HL-60 (cell line): Measurements from ENCODE around the gene RNF166.

ENCODE experiments used
- DNase-seq, 2 experiments: peaks; one replicate each; pipeline ENCODE4 v3.0.0-alpha.2; 2010 to 2020; ENCODE audit warnings: low read depth in 1 of 2, low spot score in 1 of 2
- H3K27ac ChIP-seq: fragments of 250-450 bp; sonication (Bioruptor Pico); replicated peaks from 2 replicates; pipeline ENCODE4 v1.5.1; 2020; ENCODE audit warnings: mild to moderate bottlenecking, moderate library complexity
- H3K27me3 ChIP-seq: fragments of 250-450 bp; sonication (Bioruptor Pico); 2 replicates; pipeline ENCODE4 v1.5.1; 2021; ENCODE audit warnings: mild to moderate bottlenecking, moderate library complexity; ENCODE audit not compliant: insufficient read depth, poor library complexity, severe bottlenecking
- H3K4me3 ChIP-seq: replicated peaks from 2 replicates; pipeline ENCODE4 v1.5.1; 2011; ENCODE audit warnings: mild to moderate bottlenecking, control low read depth, low read length; ENCODE audit not compliant: insufficient read depth
- GABPA ChIP-seq: IDR thresholded peaks from 2 replicates; pipeline ENCODE4 v1.6.1; 2012; ENCODE audit warnings: low read depth
- POLR2AphosphoS5 ChIP-seq: IDR thresholded peaks from 2 replicates; pipeline ENCODE4 v1.6.1; 2012; ENCODE audit warnings: low read depth
- SPI1 ChIP-seq: IDR thresholded peaks from 2 replicates; pipeline ENCODE4 v1.6.1; 2012; ENCODE audit warnings: low read depth, mild to moderate bottlenecking, borderline replicate concordance
- TF ChIP-seq, protein P1 (sequence below): IDR thresholded peaks from one replicate; pipeline ENCODE4 v1.5.1; 2011; ENCODE audit warnings: low read length, control low read depth, inconsistent platforms; ENCODE audit not compliant: insufficient read depth
- TF ChIP-seq, protein P2 (sequence below): IDR thresholded peaks from 2 replicates; pipeline ENCODE4 v1.6.1; 2012; ENCODE audit warnings: low read depth; ENCODE audit not compliant: insufficient replicate concordance

The RNF166 gene

DNA sequence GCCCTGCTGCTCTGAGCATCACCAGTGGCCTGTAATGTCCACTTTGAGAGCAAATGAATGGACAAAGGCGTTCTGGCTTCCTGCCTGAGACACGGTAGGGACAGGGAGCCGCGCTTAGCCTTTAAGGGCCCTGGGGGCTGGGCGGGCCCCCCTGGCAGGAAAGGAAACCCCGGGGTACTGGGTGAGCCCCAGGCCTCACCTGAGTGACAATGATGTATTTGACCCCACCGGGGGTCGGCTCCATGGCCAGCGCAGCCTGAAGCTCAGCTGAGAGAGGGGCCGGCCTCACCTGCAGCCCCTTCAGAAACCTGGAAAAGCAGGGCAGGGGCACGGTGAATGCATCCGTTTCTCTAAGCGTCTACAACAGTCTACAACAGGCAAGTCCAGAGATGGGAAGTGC is 53.1 kb downstream of the RNF166 start:
- no peak overlapping the region for H3K4me3 ChIP-seq
- H3K27me3 ChIP-seq = no peaks in the 10 kb centered on the region
- no peak for DNase-seq
- TF ChIP-seq POLR2AphosphoS5 = no peak
- TF ChIP-seq, protein P1, sequence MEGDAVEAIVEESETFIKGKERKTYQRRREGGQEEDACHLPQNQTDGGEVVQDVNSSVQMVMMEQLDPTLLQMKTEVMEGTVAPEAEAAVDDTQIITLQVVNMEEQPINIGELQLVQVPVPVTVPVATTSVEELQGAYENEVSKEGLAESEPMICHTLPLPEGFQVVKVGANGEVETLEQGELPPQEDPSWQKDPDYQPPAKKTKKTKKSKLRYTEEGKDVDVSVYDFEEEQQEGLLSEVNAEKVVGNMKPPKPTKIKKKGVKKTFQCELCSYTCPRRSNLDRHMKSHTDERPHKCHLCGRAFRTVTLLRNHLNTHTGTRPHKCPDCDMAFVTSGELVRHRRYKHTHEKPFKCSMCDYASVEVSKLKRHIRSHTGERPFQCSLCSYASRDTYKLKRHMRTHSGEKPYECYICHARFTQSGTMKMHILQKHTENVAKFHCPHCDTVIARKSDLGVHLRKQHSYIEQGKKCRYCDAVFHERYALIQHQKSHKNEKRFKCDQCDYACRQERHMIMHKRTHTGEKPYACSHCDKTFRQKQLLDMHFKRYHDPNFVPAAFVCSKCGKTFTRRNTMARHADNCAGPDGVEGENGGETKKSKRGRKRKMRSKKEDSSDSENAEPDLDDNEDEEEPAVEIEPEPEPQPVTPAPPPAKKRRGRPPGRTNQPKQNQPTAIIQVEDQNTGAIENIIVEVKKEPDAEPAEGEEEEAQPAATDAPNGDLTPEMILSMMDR = no peak
- TF ChIP-seq, protein P2, sequence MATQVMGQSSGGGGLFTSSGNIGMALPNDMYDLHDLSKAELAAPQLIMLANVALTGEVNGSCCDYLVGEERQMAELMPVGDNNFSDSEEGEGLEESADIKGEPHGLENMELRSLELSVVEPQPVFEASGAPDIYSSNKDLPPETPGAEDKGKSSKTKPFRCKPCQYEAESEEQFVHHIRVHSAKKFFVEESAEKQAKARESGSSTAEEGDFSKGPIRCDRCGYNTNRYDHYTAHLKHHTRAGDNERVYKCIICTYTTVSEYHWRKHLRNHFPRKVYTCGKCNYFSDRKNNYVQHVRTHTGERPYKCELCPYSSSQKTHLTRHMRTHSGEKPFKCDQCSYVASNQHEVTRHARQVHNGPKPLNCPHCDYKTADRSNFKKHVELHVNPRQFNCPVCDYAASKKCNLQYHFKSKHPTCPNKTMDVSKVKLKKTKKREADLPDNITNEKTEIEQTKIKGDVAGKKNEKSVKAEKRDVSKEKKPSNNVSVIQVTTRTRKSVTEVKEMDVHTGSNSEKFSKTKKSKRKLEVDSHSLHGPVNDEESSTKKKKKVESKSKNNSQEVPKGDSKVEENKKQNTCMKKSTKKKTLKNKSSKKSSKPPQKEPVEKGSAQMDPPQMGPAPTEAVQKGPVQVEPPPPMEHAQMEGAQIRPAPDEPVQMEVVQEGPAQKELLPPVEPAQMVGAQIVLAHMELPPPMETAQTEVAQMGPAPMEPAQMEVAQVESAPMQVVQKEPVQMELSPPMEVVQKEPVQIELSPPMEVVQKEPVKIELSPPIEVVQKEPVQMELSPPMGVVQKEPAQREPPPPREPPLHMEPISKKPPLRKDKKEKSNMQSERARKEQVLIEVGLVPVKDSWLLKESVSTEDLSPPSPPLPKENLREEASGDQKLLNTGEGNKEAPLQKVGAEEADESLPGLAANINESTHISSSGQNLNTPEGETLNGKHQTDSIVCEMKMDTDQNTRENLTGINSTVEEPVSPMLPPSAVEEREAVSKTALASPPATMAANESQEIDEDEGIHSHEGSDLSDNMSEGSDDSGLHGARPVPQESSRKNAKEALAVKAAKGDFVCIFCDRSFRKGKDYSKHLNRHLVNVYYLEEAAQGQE = no peak
- no peak for TF ChIP-seq SPI1
- no peak for TF ChIP-seq GABPA
- no peak overlapping the region for H3K27ac ChIP-seq

DNA sequence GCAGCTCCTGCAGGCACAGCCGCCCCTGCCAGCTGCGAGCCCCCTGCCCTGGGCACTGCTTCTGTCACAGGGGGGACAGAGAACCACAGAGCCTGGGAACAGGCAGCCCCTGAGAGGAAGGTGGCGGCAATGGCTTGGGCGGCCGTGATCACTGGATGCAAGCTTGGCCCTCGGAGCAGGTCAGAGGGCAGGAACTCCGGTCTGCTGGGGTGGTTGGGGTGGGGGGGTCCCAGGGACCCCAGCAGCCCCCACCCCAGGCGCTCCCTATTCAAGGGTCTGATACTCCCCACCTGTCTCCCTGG is 53.5 kb downstream of the RNF166 start:
- no peak for DNase-seq
- Histone ChIP-seq H3K27ac (no peak overlapping the region), H3K27me3 (no peaks in the 10 kb centered on the region), H3K4me3 (no peak overlapping the region)
- TF ChIP-seq SPI1 (no peak), POLR2AphosphoS5 (no peak), GABPA (no peak)
- TF ChIP-seq, protein P1 = no peak
- TF ChIP-seq, protein P2 = no peak

DNA sequence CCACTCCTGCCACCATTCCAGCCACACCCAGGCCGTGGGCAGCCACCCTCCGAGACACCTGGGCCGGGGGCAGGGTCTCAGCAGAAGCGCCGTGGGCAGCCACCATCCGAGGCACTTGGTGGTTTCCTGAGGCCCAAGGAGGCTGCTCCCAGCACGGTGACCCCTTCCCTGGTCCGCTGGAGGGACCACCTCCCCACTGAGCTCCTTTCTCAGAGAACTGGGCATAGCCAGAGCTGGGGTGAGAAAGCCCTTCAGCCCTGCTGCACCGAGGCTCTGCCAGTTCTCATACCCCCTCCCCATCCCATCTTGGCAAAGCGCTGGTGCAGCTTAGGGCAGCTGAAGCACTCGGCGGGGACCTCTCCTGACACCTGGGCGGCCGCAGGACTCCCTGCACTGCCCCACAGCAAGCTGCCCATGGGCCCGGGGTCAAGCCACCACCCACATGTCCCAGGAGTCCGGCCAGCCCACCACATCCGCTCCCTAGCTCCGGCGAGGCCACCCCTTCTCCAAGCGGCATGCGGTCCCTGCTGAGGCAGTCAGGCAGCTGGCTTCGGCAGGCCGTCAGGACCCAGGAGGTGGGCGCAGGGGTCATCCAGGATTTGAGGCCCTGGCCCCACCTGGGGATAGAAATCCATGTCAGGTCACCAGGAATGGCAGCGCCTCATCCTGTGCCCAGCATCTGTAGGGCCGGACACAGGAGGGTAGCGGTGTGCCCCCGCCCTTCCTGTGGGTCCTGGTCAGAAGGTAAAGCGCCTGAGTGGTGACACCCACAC is 54.0 kb downstream of the RNF166 start:
- Histone ChIP-seq H3K4me3 (no peak overlapping the region), H3K27ac (no peak overlapping the region), H3K27me3 (no peaks in the 10 kb centered on the region)
- TF ChIP-seq, protein P1 = no peak
- TF ChIP-seq, protein P2 = no peak
- TF ChIP-seq SPI1 (no peak), GABPA (no peak), POLR2AphosphoS5 (no peak)
- DNase-seq = no peak
